Measurements from ENCODE around the gene BANP.
"Not testable (repeated sequence)": the region's sequence is repeated elsewhere in the genome, so short reads cannot be mapped to it uniquely, and the experiment has no call there.

DNA sequence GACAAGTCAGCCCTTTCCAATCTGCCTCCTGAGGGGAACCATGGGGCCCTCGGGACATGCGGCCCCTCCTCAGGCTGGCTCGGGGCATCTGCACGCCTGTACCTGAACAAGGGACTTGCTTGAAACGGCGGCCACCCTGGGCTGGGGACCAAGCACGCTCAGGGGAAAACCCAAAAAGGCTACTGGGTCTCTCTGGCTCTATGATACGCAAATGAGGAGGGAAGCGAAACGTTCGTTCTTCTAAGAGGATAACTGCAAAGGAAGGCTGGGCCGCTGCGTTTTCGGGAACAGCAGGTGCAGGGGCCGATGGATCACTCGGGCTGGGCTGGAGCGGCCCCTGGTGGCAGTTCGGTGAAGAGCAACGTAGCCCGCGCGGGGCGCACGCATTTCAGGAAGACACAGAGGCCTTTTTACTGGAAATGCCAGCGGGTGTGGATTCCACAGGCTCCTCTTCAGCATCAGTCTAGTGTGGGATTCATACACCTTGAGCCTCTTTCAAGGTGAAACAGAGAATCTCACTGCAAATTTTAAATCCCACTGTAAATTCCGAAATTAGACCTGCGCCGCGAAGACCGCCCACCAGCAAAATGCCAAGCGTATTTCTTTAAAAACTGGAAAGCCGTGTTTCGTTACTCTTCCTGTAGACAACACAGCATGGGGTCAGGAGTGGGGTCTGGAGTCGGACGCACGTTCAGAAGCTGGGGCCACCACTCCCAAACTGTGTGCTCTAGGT lies 41.9 kb upstream of the BANP start:
- not testable (repeated sequence) for TF ChIP-seq EP300 (IDR thresholded peaks at IDR 0.05; ENCODE audit: borderline replicate concordance in 1 of 2, low read depth in 1 of 2, low read length in 1 of 2); JUND (IDR thresholded peaks at IDR 0.05); SIN3A (IDR thresholded peaks at IDR 0.05; ENCODE audit: borderline replicate concordance, low read depth, low read length); POLR2AphosphoS5 (IDR thresholded peaks at IDR 0.05; ENCODE audit: low read depth, low read length); NFIC (IDR thresholded peaks at IDR 0.05; ENCODE audit: borderline replicate concordance); YY1 (IDR thresholded peaks at IDR 0.05; ENCODE audit: low read depth); EZH2phosphoT487 (IDR thresholded peaks at IDR 0.05; ENCODE audit: borderline replicate concordance, low read depth); CHD2 (IDR thresholded peaks at IDR 0.05; ENCODE audit: low read length, partially characterized antibody)
- TF ChIP-seq, protein P1, sequence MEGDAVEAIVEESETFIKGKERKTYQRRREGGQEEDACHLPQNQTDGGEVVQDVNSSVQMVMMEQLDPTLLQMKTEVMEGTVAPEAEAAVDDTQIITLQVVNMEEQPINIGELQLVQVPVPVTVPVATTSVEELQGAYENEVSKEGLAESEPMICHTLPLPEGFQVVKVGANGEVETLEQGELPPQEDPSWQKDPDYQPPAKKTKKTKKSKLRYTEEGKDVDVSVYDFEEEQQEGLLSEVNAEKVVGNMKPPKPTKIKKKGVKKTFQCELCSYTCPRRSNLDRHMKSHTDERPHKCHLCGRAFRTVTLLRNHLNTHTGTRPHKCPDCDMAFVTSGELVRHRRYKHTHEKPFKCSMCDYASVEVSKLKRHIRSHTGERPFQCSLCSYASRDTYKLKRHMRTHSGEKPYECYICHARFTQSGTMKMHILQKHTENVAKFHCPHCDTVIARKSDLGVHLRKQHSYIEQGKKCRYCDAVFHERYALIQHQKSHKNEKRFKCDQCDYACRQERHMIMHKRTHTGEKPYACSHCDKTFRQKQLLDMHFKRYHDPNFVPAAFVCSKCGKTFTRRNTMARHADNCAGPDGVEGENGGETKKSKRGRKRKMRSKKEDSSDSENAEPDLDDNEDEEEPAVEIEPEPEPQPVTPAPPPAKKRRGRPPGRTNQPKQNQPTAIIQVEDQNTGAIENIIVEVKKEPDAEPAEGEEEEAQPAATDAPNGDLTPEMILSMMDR (IDR thresholded peaks at IDR 0.05) = peak; percentile 80
- TF ChIP-seq RCOR1 (IDR thresholded peaks at IDR 0.05; ENCODE audit: low read length) = 0 out of 2 replicates have a peak, but pooled peaks have one; percentile 25
- TF ChIP-seq, protein P2, sequence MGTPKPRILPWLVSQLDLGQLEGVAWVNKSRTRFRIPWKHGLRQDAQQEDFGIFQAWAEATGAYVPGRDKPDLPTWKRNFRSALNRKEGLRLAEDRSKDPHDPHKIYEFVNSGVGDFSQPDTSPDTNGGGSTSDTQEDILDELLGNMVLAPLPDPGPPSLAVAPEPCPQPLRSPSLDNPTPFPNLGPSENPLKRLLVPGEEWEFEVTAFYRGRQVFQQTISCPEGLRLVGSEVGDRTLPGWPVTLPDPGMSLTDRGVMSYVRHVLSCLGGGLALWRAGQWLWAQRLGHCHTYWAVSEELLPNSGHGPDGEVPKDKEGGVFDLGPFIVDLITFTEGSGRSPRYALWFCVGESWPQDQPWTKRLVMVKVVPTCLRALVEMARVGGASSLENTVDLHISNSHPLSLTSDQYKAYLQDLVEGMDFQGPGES (IDR thresholded peaks at IDR 0.05; ENCODE audit: low read depth, low read length) = not testable (repeated sequence)
